HG02981 (cell line): Measurements from ENCODE around the gene NIN.

Experiments
- ATAC-seq: cut with Tn5 transposase; IDR thresholded peaks from one replicate; pipeline ENCODE4 v1.9.1; 2021; ENCODE audit warnings: mild to moderate bottlenecking, moderate library complexity; ENCODE audit not compliant: unreplicated experiment

Gene NIN

DNA sequence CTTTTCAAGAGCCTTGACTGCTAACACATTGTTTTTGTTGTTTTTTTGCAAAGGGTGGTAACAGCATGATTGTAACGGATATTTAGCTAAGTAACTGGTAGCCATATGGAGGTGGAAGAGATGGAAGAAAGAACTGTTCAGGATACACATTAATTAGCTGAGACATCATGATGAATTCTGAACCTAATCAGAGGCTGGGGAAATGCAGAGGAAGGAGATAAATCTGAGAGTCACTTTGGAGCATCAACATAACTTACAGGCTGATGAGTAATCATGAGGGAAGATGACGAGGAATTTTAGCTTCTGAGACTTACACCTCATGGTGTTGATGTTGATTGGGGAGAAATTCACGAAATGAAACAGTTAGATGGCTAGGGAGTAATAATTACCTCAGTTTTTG lies 62.3 kb downstream of the NIN start:
- no peak for ATAC-seq

DNA sequence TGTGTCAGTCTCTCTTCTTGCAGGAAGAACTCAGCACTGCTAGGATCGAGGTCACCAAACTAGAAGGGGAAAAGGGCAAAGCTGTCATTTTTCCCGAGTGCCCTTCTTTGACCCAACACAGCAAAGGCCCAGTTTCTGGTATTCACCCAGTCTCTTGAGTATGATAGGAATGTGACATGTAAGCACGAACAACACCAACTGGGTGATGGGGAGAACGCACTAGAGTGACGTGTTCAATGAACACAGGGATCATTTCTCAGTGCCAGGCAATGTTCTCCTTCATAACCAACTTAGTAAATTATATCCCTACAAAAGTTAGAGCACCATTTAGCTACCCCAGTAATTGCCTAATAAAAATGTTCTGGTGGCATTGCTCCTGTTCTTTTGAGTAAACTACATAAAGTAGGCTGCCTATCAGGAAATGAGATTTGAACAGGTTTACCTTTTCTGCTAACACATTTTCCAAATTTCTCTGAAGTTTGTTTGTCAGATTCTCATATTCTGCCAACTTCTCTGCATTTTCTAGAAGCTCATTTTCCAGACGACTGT lies 64.5 kb downstream of the NIN start:
- ATAC-seq = no peak

DNA sequence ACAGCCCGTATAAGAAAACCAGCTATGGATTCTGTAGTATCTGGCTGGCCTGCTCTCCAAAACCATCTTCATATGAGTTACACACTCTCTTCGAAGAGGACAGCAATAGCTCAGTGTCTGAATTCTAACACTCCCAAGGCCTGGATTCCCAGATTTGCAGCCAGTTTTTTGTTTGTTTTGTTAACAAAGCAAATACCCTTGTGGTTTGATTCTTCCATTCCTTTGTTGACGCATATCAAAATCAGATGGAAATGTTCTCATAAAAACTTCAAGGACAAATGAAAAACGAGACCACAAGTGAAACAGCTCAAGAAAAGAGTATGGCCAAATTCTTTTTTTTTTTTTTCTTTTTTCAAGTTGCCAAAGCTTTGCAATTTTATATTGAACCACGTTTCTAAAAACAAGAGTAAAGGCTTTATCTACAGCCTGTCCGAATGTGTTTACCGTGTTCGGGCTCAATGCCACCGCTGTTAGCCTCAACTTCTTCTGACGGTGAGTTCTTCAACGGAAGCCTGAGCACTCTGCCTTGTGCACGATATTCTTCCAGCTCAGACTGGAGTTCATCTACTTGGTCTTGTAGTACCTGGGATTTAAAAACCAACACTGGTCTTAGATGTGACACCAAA lies 67.5 kb downstream of the NIN start:
- ATAC-seq = no peak

DNA sequence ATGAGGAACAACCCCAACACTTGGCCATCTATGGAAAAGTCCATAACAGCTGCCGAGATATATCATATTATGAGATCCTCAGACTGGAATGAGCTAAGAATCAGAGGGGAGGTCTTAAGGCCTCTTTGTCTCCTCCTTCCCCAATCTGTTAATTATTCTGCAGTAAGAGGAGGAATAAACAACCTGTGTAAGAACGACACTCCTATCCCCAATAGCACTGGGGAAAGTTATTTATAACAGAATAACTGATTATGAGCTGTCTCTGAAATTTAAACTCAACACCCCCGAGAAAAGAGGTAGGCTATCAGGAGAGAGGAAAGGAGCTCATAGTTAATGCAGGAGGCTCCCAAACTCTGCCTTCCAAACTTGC lies 68.0 kb downstream of the NIN start:
- no peak for ATAC-seq

DNA sequence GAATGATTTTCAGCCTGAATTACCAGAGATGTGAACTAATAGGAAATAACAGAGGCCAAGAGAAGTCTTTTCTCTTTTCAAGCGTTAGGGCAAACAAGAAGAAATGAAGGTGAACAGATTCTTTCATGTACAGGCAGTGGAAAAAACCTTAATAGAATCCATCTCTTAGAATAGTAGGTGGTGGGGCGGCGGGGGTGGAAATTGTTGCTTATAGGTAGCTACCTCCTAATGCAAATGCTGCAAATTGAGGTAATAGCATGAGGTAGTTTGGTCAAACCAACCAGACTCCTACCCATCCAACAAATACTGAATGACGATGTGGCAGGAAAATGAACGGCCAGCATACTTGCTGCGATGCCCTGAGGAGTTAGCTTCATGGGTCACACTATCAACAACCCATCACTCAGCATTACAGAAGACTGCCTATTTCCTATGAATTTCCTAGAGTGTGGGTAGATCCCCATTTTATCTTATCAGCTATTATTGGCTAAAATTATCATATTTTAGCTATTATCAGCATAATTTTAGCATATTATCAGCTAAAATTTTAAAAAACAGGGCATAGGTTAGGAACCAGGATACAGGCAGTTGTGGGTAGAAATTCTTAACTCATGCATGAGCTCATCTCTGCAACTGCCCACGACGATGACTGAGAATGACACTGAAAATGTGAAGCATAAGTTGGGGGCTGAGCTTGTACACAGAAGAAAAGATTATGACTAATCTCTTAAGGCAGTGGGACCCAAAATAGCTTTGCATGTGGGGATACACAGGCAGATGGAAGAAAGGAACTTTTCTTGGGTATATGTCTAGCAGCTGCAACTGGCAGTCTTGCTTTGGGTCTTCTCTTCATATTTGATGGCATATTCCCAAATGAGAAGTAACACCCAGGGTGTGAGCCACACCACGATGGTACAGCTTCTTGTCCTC lies 68.7 kb downstream of the NIN start:
- peak; percentile 84 for ATAC-seq

DNA sequence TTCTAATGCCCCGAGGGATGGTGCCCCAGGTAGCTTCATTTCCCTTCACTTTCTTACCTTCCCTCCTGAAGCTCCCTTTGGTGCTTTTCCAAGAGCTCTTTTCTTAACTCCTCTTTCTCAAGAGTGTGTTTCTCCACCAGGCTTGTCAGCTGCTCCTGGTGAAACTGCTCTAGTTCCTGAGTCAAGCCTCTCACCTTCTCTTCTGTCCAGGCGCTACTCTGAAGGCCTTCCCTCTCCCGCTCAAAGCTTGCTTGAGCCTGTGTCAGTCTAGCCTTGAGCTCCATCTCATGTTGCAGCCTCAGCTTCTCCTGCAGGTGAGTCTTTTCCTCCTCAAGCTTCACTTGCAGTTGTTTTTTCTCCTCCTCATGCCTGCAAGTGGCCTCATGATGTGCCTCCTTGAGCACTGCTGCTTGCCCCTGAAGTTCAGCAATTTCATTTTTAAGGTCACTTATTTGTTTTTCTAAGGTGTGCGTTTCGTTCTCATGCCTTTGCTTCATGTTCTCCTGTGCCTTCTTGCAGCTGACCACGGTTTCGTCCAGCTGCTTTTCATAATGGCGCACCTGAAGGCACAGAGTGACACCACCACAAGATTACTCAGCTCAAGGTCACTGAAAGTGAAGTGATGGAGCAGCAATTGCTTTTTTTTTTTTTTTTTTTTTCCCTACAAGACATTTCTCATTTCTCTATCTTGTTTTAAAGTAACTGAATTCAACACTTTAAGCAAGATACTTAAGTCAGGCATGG lies 71.0 kb downstream of the NIN start:
- ATAC-seq = no peak

DNA sequence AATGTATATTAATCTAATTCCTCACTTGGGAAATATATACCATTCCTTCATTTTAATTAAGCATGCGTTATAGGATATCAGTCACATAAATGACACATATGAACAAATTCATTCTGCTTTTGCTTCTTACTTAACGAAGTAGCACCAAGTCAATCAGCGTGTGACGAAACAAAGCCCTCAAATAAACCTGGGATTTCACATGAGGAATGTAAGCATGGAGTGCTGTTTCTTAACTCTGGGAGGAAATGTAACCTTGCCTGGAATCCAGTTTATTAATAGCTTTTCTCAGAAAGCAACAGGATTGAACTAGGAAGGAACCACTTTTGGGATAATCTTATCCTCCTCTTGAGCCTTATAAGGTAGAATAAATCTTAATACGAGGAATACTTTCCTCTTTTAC lies 72.0 kb downstream of the NIN start:
- no peak for ATAC-seq

DNA sequence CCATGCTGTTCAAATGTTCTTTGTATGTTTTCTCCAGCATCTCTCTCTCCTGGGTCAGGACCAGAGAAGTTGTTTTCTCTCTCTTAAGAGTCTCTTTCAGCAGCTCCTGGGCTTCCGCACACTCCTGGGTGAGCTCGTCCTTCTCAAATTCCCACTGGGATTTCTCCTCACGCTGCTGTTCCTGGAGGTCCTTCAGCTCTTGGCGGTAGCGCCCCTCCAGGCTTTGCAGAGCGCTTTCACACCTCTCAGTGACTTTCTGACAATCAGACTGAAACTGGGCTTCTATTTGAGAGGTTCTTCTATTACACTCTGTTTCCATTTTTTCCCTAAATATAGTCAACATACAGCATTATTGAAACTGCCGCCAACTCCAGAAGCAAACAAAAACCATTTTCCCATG lies 72.7 kb downstream of the NIN start:
- no peak for ATAC-seq

DNA sequence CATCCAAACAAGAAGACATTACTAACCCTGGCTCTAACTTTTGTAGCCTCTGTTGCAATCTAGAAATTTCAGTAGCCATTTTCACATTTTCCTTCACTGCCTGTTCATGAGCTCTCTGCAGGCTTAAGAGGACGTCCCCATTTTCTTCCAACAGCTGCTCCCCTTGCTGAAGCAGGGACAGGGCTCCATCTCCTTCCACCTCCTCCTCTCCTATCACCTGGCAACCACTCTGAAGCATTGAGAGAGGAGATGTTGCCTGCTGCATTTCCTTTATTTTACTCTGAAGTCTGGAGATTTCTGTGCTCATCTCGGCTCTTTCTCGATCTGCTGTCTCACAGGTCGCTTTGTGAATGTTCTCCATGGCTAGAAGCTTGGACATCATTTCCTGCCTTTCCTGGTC lies 73.3 kb downstream of the NIN start:
- ATAC-seq = no peak

DNA sequence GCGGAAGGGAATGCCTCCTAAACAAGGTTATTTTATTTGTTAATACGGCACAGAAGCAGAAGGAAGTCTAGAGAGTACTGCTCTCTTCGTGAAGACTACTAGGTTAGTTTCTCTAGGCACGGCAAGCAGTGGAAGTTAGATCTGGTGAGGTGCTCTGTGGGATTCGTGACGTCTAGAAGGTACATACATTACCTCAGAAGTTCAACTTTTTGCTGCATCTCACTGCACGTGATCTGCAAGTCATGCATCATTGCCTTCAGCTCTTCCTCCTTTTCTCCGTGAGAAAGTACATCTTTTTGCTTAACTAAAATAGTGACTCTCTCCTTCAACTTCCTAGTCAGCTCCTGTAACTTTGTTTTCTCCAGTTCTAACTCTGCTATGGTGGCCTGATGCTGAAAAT lies 74.7 kb downstream of the NIN start:
- no peak for ATAC-seq

DNA sequence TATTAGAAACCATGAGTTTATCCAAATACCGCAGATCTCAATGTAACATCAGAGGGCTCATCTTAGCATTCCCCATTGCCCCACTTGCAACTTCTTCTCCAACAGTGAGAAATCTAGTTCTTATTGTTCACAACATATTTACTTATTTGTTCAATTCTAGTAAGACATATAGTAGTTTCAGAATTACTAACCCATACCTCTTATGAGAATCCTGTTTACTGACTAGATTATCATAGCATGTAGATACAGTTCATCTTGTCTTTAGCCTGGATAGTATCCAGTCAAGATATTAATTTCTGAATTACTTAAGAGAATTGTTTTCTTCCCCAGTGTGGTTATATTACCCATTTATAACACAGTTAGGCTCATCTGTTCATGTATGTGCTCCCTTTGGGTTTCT lies 80.6 kb downstream of the NIN start:
- ATAC-seq = no peak

DNA sequence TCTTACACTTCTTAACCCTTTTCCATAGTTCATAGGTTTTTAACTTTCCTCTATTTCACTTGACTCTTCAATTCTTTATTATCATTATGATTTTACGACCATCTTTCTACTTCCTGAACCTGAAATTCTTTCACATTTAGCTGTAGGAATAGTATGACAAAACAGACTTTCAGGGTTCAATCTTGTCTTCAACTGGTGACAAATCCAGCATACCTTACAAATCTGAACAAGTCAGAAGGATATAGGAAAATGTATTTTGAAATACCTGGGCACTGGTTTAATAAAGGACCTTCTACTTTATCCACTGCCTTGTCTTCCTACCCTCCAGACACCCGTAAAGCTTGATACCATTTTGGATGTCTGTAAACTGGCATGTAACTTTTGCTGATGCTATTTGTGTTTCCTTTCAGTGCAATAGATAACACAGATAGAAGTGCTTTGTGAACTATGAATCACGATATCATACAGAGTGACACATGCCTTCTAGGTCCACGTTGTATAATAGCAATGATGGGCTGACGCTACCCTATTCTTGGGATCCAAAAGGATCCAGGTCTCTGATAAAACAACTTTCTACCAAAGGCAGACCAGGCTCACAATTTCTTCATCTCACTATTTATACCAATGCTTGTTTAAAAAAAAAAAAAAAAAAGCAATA lies 85.4 kb downstream of the NIN start:
- no peak for ATAC-seq

DNA sequence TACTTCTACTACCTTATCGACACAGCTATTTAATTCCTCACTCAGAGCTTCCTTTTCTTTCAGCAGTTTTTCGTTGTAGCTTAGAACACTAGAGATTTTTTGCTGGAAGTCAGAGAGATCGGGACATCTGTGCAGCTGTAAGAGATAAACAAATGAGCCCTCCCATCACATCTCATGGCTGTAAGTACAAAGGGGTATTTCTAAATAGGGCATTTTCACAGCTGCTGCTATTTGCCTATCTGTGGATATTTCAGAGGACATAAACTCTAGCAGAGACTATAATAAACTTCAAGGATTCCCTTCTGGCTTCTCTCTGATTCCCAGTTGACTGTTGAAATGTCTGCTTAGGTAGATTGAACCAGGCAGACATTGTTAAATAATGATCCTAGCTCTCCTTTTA lies 86.7 kb downstream of the NIN start:
- no peak for ATAC-seq

DNA sequence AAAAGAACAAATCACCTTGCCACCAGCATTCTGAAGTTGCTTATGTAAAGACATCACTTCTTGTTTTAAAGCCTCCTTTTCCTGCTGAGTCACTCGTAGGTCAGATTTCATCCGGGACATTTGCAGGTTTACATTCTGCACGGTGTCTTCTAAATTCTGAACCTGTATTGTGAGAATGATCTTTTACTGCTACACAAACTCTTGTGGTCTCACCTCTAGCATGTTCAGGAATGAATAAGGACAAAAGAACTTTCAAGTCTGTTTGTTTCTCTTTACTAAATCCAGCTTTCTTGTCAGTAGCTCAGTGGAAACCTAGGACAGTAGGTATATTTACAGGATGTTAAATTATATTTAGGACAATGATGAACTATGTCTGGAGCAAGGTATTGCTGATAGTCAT lies 89.4 kb downstream of the NIN start:
- ATAC-seq = no peak

DNA sequence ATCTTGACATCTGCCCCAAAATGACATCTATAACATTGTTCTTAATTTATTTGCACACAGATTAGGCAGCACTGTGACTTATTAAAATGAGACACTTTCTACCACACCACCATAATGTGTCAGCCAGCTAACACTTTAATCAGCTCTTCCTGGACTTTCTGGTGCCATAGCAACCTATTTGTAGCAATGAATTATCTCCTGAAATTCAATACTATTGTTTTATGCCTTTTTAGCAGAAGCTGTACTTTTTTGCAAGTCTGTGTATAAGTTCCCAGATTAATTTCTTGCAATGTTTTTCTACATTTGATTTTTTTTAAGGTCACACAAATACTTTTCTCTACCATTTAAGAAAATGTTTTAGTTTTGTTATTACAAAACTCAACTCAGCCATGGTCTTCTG lies 90.1 kb downstream of the NIN start:
- no peak for ATAC-seq

DNA sequence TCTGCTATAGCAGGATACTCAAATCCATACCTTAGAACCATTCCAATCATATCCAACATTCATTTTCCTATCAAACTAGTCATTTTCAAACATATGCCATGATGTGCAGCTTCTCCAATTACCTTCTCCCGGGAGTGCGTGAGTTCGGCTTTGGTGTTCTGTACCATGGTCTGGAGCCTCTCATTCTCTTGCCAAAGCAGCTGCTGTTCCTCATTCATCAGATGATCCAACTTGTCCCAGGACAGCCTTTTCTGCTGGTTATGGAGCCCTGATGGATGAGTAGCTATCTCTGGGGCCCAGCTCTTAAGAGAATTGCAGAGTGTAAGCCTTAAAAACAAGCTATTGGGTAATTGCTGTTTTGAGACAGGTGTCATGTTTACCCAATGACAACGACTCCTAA lies 91.8 kb downstream of the NIN start:
- ATAC-seq = no peak

DNA sequence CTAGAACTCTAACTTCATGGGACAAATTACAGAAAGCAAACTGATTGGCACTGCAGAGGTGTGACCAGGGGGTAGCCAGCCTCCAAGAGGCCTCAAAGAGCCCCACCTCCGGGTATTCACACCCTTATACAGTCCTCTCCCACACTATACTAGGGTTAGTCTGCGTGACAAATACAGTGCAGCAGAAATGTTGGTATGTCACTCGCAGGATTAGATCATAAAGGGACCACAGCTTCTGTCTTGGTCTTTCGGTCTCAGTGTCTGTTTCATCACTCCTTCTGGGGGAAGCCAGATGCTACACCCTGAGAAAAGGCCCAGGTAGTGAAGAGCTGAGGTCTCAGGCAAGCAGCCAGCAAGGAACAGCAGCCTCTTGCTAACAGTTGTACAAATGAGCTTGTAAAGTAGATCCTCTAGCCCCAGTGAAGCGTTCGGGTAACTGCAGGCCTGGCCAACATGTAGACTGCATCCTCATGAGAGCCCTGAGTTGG lies 94.0 kb downstream of the NIN start:
- ATAC-seq = peak; percentile 71

DNA sequence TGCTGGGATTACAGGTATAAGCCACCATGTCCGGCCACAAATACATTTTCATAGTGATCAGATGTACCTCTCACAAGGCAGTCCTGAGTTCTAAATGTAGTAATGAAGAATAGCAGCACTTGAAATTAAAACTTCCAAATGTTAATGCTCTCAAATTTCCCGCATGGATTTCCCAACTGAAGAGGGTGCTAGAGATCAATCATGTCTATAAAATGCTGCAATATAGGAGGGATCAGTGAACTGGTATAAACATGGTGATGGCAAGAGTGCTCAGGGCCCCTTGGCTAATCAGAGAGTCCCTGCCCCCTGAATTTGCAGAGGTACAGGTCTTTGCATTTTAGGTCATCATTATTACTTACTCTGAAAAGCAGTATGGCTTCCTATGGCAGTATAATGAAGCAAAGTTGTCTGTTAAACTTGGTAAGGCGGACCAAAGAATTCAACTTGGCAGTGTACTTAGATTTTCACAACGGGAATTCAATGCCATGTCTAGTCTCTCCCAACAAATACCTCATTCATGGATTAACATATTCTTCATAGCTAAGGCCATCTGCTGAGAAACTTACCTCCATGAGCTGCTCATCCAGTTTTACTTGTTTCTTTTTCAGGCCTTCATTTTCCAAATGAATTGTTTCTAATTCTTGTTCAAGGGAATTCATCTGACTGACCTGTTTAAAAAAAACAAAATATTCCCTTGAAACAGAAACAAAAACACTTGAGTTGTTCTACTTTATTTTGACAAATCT lies 95.8 kb downstream of the NIN start:
- ATAC-seq = no peak

DNA sequence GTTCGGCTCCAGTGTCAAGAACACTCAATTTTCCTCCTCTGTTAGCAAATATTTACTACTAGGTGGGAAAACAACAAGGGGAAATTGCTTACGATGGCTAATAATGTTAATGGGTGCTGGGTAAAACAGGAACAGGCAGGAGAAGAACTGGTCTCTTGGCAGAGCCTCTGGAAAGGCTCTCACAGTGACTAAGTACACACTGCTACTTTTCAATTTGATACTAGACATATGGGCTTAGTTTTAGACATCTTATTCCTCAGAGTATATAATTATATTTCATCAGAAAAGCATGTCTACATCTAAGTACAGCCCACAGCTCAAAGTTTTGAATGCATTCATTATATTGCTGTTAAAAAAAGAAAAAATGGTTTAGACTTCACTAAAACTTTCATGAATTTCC lies 97.5 kb downstream of the NIN start:
- no peak for ATAC-seq

DNA sequence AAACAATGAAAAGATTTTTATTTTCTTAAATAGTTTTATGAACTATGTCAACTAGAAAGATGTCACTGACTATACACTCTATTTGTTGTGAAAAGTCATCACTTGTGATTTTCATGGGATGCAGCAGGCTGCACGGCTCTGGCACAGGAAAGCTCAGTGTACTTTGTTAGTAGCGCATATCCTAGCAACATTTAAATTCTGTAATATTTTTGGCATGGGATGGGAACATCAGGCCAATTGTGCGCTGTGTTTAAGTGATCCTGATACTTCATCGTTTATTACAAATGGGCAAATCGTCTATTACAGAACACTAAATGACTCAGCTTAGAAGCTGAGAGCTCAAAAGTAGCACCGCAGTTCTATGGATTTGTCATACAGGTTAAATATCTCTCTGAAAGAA lies 102.1 kb downstream of the NIN start:
- no peak for ATAC-seq
